Measurements from ENCODE around the gene DLGAP1. TPM values are rescaled to one million over a fixed set of nuclear protein-coding genes. Genes with fewer than 3 reads are reported as not detected.
A peak's percentile ranks its signal among the peaks of the same experiment; 100 is the strongest.

DLGAP1 gene
- total and polyA plus RNA-seq, 10 of the 15 experiments (the other 5 are each of a cell fraction or from before 2014, with no cell fraction given), result 0.23 to 27.6 (median 1.9) TPM

- TF ChIP-seq CBX5 (IDR thresholded peaks at IDR 0.05; ENCODE audit: low read depth) (no peak), MTA2 (IDR thresholded peaks at IDR 0.05; ENCODE audit: low read depth) (peak; percentile 93), NFIC (IDR thresholded peaks at IDR 0.05; ENCODE audit: low read depth, low read length) (no peak), PKNOX1 (IDR thresholded peaks at IDR 0.05) (peak; percentile 96), ZNF592 (IDR thresholded peaks at IDR 0.05) (no peak), DPF2 (IDR thresholded peaks at IDR 0.05) (peak; percentile 78), NFYA (IDR thresholded peaks at IDR 0.05; ENCODE audit: borderline replicate concordance, low read depth, low read length) (no peak), JUND (IDR thresholded peaks at IDR 0.05; ENCODE audit: low read depth, low read length) (no peak), RUNX3 (IDR thresholded peaks at IDR 0.05; ENCODE audit: low read length) (no peak), MEF2B (IDR thresholded peaks at IDR 0.05; ENCODE audit: partially characterized antibody, poor library complexity, severe bottlenecking) (peak; percentile 27), IKZF1 (conservative IDR thresholded peaks at IDR 0.05) (peak; percentile 66), SKIL (IDR thresholded peaks at IDR 0.05; ENCODE audit: low read depth, poor library complexity, severe bottlenecking) (peak; percentile 78), PRDM15 (CRISPR knock-in tag; IDR thresholded peaks at IDR 0.05) (no peak), FOS (IDR thresholded peaks at IDR 0.05; ENCODE audit: borderline replicate concordance, extremely low read depth, insufficient read length) (no peak), NR2F1 (conservative IDR thresholded peaks at IDR 0.05) (no peak; the same call in 1 of the 2 replicates), SREBF2 (IDR thresholded peaks at IDR 0.05; ENCODE audit: low read length) (no peak), BCL11A (IDR thresholded peaks at IDR 0.05; ENCODE audit: low read depth, low read length) (peak; percentile 73; the same call in 1 of the 2 replicates), HCFC1 (IDR thresholded peaks at IDR 0.05; ENCODE audit: low read length) (no peak), SMC3 (IDR thresholded peaks at IDR 0.05; ENCODE audit: borderline replicate concordance, low read length) (no peak), USF1 (IDR thresholded peaks at IDR 0.05; ENCODE audit: borderline replicate concordance, extremely low read length, insufficient read depth, low read depth, low read length) (no peak)
Measured at GRCh38 chr18:3790703-3791102, 664.4 kb downstream of the DLGAP1 start (continued).
